HG03521 (cell line): Measurements from ENCODE around the gene LHFPL6.

ENCODE experiments used
- ATAC-seq: cut with Tn5 transposase; IDR thresholded peaks from one replicate; pipeline ENCODE4 v1.9.1; 2021; ENCODE audit warnings: mild to moderate bottlenecking, moderate library complexity; ENCODE audit not compliant: unreplicated experiment

LHFPL6 gene

DNA sequence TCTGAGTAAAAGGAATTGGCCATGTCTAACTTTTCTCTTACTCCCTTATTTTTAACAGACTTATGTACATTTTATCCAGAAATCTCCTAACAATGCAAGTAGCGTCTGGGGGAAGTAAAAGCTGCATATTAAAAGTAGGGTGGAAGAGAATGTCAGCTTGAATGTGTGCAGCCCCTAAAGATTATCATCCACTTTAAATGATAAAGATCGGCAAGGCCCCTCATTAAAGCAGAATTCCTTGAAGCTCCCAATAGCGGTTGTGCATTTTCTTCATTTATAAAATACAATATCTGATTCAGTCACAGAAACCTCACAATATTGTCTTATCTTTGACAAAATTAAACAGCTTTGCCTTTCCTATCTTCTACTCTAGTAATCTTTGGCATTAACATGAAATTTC, 184.6 kb downstream of the LHFPL6 start:
- ATAC-seq: no peak

DNA sequence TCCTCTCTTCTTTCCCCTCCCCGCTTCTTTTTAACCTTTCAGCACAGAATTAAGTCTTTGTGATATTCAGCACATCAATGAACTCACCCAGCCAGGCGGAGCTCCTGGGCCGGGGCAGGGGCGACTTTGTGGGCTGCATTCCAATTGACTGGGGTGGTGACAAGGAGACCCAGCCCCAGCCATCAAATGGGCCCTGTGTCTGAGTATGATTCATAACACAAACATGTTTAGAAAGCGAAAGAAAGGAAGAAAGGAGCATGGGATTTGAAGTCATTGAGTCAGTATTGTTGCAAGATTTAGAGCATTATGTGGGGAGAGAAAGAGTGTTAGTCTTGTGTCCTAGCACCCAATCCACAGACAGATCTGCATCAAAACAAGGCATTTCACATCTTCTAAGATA, 185.3 kb downstream of the LHFPL6 start:
- ATAC-seq: no peak

- no peak for ATAC-seq
Measured at GRCh38 chr13:39417131-39417530, 185.9 kb downstream of the LHFPL6 start.

DNA sequence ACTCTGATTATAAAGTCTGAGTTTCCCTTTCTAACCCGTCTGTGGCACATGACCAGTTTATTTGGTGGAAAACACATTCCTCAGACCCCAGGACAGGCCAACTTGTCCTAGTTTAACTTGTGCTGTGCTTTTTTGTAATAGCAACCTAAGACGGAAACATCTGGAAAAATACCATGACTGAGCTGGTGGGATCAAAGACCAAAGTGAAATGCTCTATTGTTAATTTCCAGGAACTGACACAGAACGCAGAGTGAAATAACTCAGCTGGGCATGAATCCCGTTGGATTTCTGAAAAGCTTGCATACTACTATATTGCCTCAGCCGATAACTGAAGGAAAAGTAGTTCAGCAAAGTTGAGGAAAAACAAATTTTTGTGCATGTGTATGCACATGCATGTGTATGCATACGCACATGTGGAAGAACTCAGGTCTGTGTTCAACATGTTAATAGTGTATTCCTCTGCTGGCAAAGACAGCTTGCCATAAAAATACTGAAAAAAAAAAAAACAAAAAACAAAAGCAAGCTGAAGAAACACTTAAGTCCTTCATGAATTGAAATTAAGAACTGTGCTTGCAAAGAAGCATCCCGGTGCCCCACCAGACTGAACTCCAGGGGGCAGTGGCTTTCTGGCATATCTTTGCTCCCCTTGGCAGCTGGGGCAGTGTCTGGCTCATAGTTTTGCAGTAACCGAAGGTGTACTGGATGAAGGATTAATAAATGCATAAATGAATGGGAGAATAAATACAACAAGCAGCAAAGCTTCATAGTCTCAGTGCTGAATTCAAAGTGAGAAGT, 187.8 kb downstream of the LHFPL6 start:
- no peak for ATAC-seq

- ATAC-seq: no peak
Measured at GRCh38 chr13:39414339-39414738, 188.7 kb downstream of the LHFPL6 start.

DNA sequence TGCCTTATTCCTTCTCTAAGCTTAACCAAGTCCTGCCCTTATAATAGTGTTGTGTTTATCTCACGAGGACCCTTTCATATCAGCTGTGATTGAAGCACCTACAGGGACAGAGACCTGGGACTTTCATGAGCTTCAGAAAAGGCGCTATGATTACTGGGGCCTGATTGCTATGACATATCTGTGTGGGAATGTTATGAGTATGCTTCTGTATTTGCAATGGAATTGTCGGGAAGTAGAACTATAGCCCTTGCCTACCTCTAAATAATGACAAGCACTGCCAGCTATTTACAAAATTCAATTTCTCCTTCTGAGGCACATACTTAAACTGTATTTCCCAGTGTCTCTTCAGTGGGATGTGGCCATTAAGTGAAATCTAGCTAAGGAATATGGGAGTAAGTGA, 191.5 kb downstream of the LHFPL6 start:
- ATAC-seq: no peak

DNA sequence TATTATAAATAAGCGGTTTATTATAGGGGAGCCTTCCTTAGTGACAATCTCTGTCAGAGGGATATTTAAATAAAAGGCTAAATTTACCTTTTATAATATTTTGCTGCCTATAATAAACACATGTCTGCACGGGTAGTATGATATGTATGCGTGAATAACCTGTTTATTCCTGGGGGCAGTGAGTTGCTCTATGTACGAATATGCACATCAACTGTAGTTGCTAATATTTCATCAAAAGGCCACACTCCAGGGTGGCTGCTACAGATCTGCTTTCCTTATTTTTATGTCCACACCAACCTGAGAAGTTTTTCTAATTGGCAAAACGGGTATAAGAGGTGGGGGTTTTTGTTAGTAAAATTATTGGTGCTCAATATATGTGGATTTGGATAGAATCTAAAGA, 192.0 kb downstream of the LHFPL6 start:
- ATAC-seq: no peak

DNA sequence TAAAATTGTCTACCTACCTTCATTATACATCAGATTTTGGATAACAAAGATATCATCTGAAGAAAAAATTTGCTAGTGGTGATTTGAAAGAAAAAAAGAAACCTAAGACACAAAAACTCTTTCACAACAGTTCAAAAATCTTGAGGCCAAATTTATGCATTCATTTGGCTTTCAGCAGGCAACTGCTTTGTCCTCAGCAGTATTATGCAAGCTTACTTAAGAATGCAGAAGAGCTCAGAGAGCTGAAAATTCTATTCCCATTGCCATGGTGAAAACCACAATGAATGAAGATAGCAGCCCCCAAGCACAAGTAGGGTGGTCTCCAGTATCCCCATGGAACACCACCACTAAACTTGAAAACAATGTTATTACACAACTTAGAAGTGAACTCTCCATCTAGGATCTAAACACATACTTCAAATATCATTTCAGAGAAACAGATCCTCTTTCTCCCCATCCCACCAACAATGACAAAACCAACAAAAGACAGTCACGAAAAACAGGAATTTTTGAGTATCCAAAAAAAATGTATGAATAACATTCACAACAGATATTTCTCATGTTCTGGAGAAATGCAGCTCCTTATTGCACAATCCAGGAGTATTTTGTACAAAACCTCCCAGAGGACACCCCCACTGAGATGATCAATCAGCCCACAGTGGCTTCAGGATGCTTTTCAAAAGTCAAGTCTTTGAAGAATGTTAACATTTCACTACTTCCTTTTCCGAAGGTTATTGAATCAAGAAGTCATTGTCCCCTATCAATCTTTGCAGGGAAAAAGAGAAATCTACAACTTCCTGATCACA, 192.7 kb downstream of the LHFPL6 start:
- no peak for ATAC-seq

DNA sequence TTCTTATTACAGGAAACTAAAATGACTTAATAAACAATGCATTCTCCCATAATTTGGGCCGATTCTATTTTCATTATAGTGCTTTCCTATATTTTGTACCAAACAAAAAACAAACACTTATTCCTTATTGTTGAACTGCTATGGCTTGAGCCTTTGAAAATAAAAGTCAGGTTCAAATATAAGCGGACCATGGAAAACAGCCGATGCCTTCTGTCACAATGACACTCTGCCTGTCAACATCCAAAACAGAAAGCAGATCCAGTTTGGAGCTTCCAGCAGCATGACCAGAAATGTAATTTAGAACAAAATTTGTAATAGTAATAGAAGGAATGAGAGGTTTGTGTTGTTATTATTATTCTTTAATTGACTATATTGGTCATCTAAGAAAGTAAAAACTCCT, 194.5 kb downstream of the LHFPL6 start:
- no peak for ATAC-seq

GRCh38 chr13:39407786-39408185, 195.2 kb downstream of the LHFPL6 start:
- ATAC-seq: no peak

DNA sequence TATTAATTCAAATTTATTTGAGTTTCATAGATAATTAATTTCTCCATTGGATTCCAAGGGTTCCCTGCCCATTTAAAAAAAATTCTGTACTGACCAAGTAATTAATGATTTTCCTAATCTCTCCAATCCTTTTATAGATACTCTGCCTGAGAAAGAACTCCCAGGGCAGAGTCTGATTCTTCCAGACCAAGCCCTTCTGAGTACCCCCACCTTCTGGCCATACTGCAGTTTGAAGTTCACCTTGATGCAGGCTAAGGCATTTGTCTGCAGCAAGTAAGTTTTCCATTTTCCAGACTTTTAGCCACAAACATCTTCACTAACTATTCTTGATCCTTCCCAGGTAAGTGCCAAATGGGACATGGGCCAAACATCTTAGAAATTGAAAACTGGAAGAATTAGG, 195.9 kb downstream of the LHFPL6 start:
- ATAC-seq: no peak

GRCh38 chr13:39406688-39407087, 196.3 kb downstream of the LHFPL6 start:
- peak; percentile 75 for ATAC-seq

GRCh38 chr13:39405596-39406205, 197.3 kb downstream of the LHFPL6 start:
- ATAC-seq: no peak

GRCh38 chr13:39405107-39405506, 197.9 kb downstream of the LHFPL6 start:
- ATAC-seq: no peak

DNA sequence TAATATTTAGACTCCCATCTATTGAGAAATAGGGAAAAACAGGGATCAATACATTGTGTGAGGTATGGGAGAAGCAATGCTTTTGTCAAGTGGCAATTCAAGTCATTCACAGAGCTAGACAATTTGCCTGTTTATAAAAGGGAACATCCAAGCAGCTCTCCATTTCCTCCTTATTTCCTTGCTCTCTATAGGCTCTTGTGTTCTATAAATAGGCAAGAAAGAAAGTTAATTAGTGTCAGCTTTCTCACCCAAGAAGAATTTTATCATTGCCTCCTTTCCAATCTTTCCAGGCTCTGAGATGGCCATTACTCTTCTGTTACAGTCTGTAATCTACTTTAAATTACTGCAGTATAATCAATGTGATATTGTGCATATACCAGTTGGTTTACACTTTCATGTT, 199.9 kb downstream of the LHFPL6 start:
- no peak for ATAC-seq

- no peak for ATAC-seq
Measured at GRCh38 chr13:39402221-39402970, 200.6 kb downstream of the LHFPL6 start.

GRCh38 chr13:39401756-39402155, 201.2 kb downstream of the LHFPL6 start:
- no peak for ATAC-seq

GRCh38 chr13:39401046-39401705, 201.8 kb downstream of the LHFPL6 start:
- no peak for ATAC-seq

- no peak for ATAC-seq
Measured at GRCh38 chr13:39399102-39399501, 203.9 kb downstream of the LHFPL6 start.

DNA sequence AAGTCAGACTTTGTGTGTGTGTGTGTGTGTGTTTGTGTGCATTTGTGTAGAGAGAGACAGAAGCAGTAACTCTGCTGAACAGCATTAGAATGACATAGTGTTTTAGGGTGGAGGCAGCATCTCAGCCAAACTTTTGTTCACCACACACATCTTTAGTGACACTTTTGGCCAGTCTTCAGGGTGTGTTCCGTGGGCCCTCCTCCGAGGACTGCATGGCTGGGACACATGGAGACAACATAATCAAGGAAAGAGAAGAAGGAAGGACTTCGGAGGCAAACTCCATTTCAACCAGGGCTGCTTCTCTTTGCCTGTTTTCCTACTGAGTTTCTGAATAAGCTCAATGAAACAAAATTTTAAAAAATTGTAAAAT, 205.1 kb downstream of the LHFPL6 start:
- no peak for ATAC-seq
